ENCODE data around the gene SLC25A6.
"Not testable (repeated sequence)": the region's sequence is repeated elsewhere in the genome, so short reads cannot be mapped to it uniquely, and the experiment has no call there.

The SLC25A6 gene

GRCh38 chrX:1391707-1392375, at the start of gene SLC25A6:
Gene SLC25A6, minus strand, starts transcription at chrX:1392113. Its CDS starts 104 bp downstream, at chrX:1392009.
- DNase-seq = no peak

- no peak for DNase-seq
Observed at GRCh38 chrX:1440506-1440905, 48.6 kb upstream of the SLC25A6 start.

GRCh38 chrX:1435241-1435895, 43.5 kb upstream of the SLC25A6 start:
- DNase-seq = no peak

DNA sequence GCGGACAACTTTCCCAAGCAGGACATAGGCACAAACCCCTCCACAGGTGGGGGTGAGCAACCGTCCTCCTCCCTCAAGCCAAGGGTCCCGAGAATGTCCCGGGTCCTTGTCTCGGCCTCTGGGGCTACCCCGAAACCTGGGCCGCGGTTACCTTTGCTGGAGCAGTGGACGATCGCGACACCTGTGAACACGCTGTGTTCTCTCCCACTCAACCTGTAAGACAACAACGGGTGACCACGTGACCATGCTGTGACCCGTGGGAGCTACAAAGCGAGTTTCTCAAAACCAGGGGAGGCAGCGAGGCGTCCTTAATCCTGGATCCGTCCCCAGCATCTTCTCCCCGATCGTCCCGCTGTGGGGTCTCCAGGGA, 42.9 kb upstream of the SLC25A6 start:
- DNase-seq = no peak

- no peak for DNase-seq
Observed at GRCh38 chrX:1433646-1434357, 41.9 kb upstream of the SLC25A6 start.

GRCh38 chrX:1430451-1430850, 38.5 kb upstream of the SLC25A6 start:
- no peak for DNase-seq

- no peak for DNase-seq
Observed at GRCh38 chrX:1427756-1428155, 35.8 kb upstream of the SLC25A6 start.

DNA sequence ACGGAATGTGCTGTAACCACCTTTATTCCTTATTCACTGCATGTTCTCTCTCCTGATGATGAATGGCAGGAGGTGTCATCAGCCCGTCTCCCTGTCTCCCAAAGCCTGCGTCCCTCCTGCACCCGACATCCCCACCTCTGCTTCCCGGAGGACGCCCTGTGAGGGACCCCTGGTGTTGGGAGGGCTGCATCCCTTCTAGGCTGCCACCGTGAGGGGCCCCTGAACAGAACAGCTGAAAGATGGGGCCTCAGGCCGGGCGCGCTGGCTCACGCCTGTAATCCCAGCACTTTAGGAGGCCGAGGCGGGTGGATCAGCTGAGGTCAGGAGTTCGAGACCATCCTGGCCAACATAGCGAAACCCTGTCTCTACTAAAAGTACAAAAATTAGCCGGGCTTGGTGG, 34.4 kb upstream of the SLC25A6 start:
- not testable (repeated sequence) for DNase-seq

DNA sequence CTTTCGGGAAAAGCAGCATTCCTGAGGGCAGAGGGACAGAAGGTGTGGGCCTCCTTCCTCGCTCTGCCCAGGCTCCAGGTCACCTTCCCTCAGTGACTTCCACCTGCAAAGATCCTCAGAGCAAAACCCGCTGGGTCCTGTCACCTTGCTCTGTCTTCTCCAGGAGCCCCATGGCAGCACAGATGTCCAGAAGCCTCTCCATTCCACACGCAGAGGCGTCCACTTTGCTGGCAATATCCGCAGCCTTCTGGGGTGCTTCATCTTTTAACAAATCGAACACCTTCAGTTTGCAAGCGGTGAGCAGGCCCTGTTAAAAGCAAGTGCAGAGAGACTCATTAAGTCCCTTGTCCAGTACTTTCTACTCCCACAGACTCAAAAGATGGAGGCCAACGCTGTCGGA, 33.5 kb upstream of the SLC25A6 start:
- DNase-seq = no peak

DNA sequence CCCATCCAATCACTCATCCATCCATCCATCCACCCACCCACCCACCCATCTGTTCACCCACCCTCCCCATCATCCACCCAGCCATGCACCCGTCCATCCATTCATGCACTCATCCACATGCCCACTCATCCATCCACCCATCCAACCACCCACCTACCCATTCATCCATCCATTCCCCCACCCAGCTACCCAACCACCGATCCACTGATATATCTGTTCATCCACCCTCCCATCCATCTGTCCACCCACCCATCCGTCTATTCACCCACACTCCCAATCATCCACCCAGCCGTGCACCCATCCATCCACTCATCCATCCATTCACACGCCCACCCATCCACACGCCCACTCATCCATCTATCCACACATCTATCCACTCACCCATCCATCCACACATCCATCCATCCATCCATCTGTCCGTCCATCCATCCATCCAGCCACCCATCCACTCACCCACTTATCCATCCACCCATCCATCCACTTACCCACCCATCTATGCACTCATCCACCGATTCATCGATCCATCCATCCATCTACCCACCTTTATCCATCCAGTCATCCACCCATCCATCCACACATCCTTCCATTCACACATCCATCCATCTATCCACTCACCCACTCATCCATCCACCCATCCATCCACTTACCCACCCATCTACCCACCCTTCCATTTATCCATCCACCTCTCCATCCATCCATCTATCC, 32.4 kb upstream of the SLC25A6 start:
- DNase-seq = no peak

- DNase-seq = no peak
Observed at GRCh38 chrX:1423215-1423614, 31.3 kb upstream of the SLC25A6 start.

DNA sequence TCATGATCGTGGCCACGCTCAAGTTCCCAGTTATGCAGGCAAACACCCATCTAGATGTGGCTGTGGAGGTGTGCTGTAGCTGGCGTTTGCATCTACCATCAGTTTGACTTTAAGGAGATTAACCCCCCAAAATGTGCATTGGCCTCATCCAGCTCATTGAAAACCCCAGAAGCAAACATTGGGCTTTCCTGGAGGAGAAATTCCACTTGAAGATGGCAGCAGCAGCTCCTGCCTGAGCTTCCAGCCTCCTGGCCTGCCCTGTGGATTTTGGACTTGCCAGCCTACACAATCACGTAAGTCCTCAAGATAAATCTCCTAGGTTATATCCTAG, 30.2 kb upstream of the SLC25A6 start:
- no peak for DNase-seq

- no peak for DNase-seq
Observed at GRCh38 chrX:1421433-1422134, 29.7 kb upstream of the SLC25A6 start.

DNA sequence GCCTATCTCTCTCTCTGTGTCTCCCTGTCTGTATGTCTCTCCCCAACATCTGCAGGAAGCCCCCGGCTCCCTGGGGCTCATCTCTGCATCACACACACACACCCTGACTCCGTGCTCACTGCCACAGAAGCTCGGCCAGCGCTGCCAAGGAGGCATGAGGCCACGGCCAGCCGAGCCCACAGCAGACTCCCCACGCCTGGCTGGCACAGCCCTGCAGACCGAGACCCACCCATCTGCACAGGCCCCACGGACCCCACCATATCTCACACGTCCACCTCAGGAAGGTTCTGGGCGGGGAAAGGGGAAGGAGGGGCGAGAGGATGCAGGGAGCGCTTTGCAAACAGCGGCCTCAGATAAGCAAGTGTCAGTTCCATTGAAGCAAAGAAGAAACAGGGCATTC, 28.5 kb upstream of the SLC25A6 start:
- no peak for DNase-seq

- no peak for DNase-seq
Observed at GRCh38 chrX:1419545-1420355, 27.8 kb upstream of the SLC25A6 start.

GRCh38 chrX:1418901-1419544, 27.1 kb upstream of the SLC25A6 start:
- no peak for DNase-seq

- DNase-seq = no peak
Observed at GRCh38 chrX:1417921-1418771, 26.2 kb upstream of the SLC25A6 start.

DNA sequence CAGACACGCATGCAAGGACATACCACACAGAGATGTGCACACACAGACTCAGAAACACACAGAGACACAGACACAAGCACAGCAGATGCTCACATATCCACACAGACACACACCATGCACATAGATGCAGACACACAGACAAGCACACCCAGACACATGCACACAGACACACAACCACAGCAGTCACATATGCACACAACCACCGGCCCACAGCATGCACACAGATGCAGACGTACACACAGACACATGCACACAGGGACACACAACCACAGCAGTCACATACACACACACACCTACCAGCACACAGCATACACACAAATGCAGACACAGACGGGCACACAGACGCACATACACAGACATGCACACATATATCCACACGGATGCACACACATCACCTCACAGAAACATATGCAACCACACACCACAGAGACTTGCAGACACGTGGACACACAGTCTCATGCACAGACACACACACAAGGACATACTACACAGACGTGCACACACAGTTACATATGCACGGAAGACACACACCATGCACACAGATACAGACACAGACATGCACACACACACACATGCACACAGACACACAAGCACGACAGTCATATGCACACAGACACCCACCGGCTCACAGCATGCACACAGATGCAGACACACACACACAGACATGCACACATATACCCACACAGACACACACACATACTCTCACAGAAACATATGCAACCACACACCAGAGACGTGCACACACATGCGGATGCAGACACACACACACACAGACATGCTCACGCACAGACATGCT, 25.2 kb upstream of the SLC25A6 start:
- no peak for DNase-seq

DNA sequence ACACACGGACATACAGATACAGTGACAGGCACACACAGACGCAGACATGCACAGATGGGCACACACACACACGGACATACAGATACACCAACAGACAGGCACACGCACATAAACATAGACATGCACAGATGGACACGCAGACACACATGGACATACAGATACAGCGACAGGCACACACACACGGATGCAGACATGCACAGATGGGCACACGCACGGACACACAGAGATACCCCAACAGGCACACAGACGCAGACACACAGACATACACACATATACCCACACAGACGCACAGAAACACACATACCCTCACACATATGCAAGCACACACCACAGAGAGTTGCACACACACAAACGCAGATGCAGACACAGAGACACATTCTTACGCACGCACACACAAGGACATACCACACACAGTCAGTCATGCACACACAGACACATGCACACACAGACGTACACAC, 24.4 kb upstream of the SLC25A6 start:
- no peak for DNase-seq

Data from NK-92 treated with Interleukin-12 subunit alpha and Interleukin-12 subunit beta, amount 100 ng/mL, for 24 hours (cell line).